Measurements from ENCODE around the gene LNPEP.

DNA sequence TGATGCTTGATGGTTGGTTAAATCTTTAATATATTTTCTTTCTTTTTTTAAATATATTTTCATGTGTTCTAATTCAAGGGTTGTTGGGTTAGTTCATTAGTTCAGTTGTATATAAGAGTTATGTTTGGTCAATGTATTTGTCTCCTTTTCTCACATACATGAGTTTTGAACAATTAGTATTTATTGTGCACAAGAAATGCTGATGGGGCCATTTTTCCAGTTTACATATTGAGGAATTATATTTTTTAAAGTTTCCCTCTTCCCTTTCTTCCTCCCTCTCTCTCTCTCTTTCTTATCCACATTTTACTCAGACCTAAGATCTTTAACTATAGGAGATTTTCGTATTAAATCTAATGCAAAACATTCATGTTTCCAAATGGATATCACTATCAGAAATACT, 74.0 kb downstream of the LNPEP start:
- no peak for TF ChIP-seq EP300 (IDR thresholded peaks at IDR 0.05)
- TF ChIP-seq, protein P1, sequence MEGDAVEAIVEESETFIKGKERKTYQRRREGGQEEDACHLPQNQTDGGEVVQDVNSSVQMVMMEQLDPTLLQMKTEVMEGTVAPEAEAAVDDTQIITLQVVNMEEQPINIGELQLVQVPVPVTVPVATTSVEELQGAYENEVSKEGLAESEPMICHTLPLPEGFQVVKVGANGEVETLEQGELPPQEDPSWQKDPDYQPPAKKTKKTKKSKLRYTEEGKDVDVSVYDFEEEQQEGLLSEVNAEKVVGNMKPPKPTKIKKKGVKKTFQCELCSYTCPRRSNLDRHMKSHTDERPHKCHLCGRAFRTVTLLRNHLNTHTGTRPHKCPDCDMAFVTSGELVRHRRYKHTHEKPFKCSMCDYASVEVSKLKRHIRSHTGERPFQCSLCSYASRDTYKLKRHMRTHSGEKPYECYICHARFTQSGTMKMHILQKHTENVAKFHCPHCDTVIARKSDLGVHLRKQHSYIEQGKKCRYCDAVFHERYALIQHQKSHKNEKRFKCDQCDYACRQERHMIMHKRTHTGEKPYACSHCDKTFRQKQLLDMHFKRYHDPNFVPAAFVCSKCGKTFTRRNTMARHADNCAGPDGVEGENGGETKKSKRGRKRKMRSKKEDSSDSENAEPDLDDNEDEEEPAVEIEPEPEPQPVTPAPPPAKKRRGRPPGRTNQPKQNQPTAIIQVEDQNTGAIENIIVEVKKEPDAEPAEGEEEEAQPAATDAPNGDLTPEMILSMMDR (IDR thresholded peaks at IDR 0.05) = no peak
